Vagina (tissue), 2 donors: ENCODE results near the gene NFIX. TPM values are rescaled to one million over a fixed set of nuclear protein-coding genes. Genes with fewer than 3 reads are reported as not detected.

ENCODE experiments used
- DNase-seq, 2 donors: peaks; one replicate each; pipeline ENCODE4 v3.0.0-alpha.2; 2017; ENCODE audit errors: extremely low spot score in 2 of 2
- H3K27ac ChIP-seq: fragments of 200-600 bp; sonication (generic); one replicate; pipeline ENCODE4 v1.5.1; 2019
- H3K27me3 ChIP-seq: fragments of 200-600 bp; sonication (generic); one replicate; pipeline ENCODE4 v1.5.1; 2019
- H3K36me3 ChIP-seq, 2 donors: fragments of 200-600 bp; sonication (generic); one replicate each; pipeline ENCODE4 v1.5.1; 2017 to 2019
- H3K4me1 ChIP-seq: fragments of 200-600 bp; sonication (generic); one replicate; pipeline ENCODE4 v1.5.1; 2019
- H3K4me3 ChIP-seq, 2 donors: fragments of 200-600 bp; sonication (generic); 1 replicate in 1 of 2; 2 replicates in 1 of 2; pipeline ENCODE4 v1.5.1; 2016 to 2019
- H3K9me3 ChIP-seq: fragments of 200-600 bp; sonication (generic); one replicate; pipeline ENCODE4 v1.5.1; 2019
- POLR2A ChIP-seq, 2 donors: fragments of 450-650 bp; IDR thresholded peaks; one replicate each; pipeline ENCODE4 v1.6.1; 2017; ENCODE audit warnings: antibody characterized with exemption in 2 of 2, mild to moderate bottlenecking in 2 of 2, moderate library complexity in 2 of 2
- POLR2AphosphoS5 ChIP-seq, 2 donors: sonication (generic); formaldehyde crosslinking; IDR thresholded peaks; one replicate each; pipeline ENCODE4 v1.9.0; 2017; ENCODE audit warnings: antibody characterized with exemption in 2 of 2, mild to moderate bottlenecking in 2 of 2, low read depth in 1 of 2; ENCODE audit not compliant: insufficient read depth in 1 of 2
- intact Hi-C: fragments of 100-400 bp; cut with DNase I; formaldehyde crosslinking; loops from one replicate; pipeline ENCODE4 v1.15.1; 2023
- total RNA-seq: library from RNA; depleted of rRNA; stranded (reverse); fragments of >200 nt; gene quantifications from one replicate; pipeline ENCODE4 v1.2.3, GENCODE V29; 2016
- TF ChIP-seq, protein P1 (sequence below), 3 experiments: fragments of 450-650 bp in 2 of 3; fragments of 200-600 bp in 1 of 3; sonication (generic) in 1 of 3; IDR thresholded peaks; one replicate each; pipeline ENCODE4 v1.5.1; 2017 to 2019; ENCODE audit warnings: antibody characterized with exemption in 3 of 3, mild to moderate bottlenecking in 2 of 3, moderate library complexity in 2 of 3

The NFIX gene
- total RNA-seq, 1 donor from 2014 or later: 81.8 TPM

DNA sequence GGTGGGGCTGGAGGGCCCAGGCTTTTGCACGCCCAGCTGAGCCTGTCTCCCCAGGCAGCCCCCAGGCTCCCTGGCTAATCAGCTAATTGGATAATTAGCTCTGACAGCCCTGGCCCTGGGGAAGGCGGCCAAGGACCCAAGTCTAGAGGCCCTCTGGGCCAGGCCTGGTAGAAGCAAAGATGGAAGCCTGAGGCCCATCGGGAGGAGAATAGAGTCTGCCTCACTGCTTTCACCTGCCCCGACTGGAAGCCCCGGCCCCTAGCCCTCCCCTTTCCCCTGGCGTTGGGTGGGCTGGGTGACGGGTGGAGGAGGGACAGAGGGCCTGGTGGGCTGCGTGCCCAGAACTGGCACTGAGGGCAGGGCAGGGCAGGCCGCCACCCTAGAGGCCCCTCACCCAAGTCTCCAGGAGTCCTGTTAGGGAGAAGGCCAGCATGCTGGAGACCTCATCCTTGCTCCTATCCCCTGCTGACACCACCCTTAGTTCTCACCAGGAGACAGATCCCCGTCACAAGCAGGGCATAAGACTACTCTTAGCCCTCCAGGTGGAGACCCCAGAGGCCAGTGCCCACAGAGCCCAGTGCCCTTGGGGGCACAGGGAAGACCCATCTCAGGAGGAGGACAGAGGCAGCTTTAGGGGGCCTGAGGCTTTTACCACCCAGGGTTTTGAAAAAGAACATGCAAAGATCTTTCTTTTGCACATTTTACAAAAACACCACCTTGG is 95.4 kb downstream of the NFIX start:
- Histone ChIP-seq H3K9me3 (no peaks in the 10 kb centered on the region), H3K27ac (peak overlapping the region; percentile 85), H3K4me1 (peaks cover 71% of the 10 kb centered on the region), H3K4me3 (no peak overlapping the region), H3K36me3 (peaks cover 0 to 9% of the 10 kb centered on the region in 2 donors), H3K27me3 (no peaks in the 10 kb centered on the region)
- no peak for DNase-seq
- intact Hi-C loops: loop anchor here (5.0 kb wide), 1 partner anchor 108 kb away; no protein-coding TSS in a partner anchor
- no peak for TF ChIP-seq POLR2A (IDR thresholded peaks at IDR 0.05)
- TF ChIP-seq, protein P1, sequence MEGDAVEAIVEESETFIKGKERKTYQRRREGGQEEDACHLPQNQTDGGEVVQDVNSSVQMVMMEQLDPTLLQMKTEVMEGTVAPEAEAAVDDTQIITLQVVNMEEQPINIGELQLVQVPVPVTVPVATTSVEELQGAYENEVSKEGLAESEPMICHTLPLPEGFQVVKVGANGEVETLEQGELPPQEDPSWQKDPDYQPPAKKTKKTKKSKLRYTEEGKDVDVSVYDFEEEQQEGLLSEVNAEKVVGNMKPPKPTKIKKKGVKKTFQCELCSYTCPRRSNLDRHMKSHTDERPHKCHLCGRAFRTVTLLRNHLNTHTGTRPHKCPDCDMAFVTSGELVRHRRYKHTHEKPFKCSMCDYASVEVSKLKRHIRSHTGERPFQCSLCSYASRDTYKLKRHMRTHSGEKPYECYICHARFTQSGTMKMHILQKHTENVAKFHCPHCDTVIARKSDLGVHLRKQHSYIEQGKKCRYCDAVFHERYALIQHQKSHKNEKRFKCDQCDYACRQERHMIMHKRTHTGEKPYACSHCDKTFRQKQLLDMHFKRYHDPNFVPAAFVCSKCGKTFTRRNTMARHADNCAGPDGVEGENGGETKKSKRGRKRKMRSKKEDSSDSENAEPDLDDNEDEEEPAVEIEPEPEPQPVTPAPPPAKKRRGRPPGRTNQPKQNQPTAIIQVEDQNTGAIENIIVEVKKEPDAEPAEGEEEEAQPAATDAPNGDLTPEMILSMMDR (IDR thresholded peaks at IDR 0.05): no peak
- TF ChIP-seq POLR2AphosphoS5 (IDR thresholded peaks at IDR 0.05; ENCODE audit: insufficient read depth in 1 of 2, low read depth in 1 of 2): no peak

GRCh38 chr19:13091400-13092157 is 96.3 kb downstream of the NFIX start:
- Histone ChIP-seq H3K36me3 (peaks cover 0 to 8% of the 10 kb centered on the region in 2 donors), H3K27ac (peak overlapping the region; percentile 85), H3K4me3 (no peak overlapping the region), H3K9me3 (no peaks in the 10 kb centered on the region), H3K27me3 (no peaks in the 10 kb centered on the region), H3K4me1 (peaks cover 74% of the 10 kb centered on the region)
- intact Hi-C loops: loop anchor here (5.0 kb wide), 1 partner anchor 109 kb away; no protein-coding TSS in a partner anchor
- DNase-seq: no peak
- TF ChIP-seq, protein P1 (IDR thresholded peaks at IDR 0.05): no peak
- no peak for TF ChIP-seq POLR2A (IDR thresholded peaks at IDR 0.05)
- TF ChIP-seq POLR2AphosphoS5 (IDR thresholded peaks at IDR 0.05; ENCODE audit: insufficient read depth in 1 of 2, low read depth in 1 of 2): peak in 1 of 2 donors; percentile 63

- H3K9me3 ChIP-seq: no peaks in the 10 kb centered on the region
- intact Hi-C loops: loop anchor here (5.0 kb wide), 1 partner anchor 110 kb away; no protein-coding TSS in a partner anchor
- H3K27ac ChIP-seq: peak overlapping the region; percentile 85
- H3K4me1 ChIP-seq: peaks cover 76% of the 10 kb centered on the region
- TF ChIP-seq POLR2AphosphoS5 (IDR thresholded peaks at IDR 0.05; ENCODE audit: insufficient read depth in 1 of 2, low read depth in 1 of 2): no peak
- TF ChIP-seq POLR2A (IDR thresholded peaks at IDR 0.05): no peak
- TF ChIP-seq, protein P1 (IDR thresholded peaks at IDR 0.05): no peak
- no peak overlapping the region for H3K4me3 ChIP-seq
- H3K36me3 ChIP-seq: peaks cover 0 to 2% of the 10 kb centered on the region in 2 donors
- no peaks in the 10 kb centered on the region for H3K27me3 ChIP-seq
- DNase-seq: no peak
Measured at GRCh38 chr19:13092158-13092543, 96.9 kb downstream of the NFIX start.

DNA sequence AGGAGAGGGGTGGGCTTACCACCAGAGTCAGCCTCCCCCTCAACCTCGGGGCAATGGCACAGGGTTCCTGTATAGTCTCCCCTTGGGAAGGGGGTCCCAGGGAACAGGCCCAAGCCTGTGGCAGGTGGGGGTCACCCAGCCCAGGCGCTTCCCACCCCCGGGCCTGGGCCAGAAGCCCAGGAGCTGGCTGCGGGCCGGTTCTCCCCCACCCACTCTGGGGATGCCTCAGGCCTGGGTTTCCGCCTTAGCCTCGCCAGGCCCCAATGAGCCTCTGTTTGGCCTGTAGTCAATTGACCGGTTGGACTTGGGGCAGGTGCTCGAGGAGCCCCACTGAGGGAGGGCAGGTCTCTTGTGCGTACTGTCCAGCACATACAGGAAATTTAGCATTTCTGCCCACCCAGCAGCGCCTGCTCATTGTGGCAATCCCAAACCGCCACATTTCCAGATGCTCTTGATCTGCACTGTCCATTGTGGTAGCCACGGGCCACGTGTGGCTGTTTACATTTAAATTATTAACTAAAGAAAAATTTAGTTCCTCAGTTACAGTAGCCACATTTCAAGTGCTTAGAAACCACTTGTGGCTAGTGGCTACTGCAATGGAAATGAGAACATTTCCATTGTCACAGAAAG is 97.4 kb downstream of the NFIX start:
- peak overlapping the region; percentile 90 for H3K27ac ChIP-seq
- DNase-seq: no peak
- H3K27me3 ChIP-seq: no peaks in the 10 kb centered on the region
- intact Hi-C loops: loop anchor here (5.0 kb wide), 1 partner anchor 110 kb away; no protein-coding TSS in a partner anchor
- H3K9me3 ChIP-seq: no peaks in the 10 kb centered on the region
- no peaks in the 10 kb centered on the region for H3K36me3 ChIP-seq
- no peak for TF ChIP-seq POLR2A (IDR thresholded peaks at IDR 0.05)
- no peak for TF ChIP-seq POLR2AphosphoS5 (IDR thresholded peaks at IDR 0.05; ENCODE audit: insufficient read depth in 1 of 2, low read depth in 1 of 2)
- TF ChIP-seq, protein P1 (IDR thresholded peaks at IDR 0.05): no peak
- peaks cover 80% of the 10 kb centered on the region for H3K4me1 ChIP-seq
- H3K4me3 ChIP-seq: no peak overlapping the region
